Measurements from ENCODE around the gene ASPRV1.
A peak's percentile ranks its signal among the peaks of the same experiment; 100 is the strongest.
"Not testable (repeated sequence)": the region's sequence is repeated elsewhere in the genome, so short reads cannot be mapped to it uniquely, and the experiment has no call there.

The ASPRV1 gene

DNA sequence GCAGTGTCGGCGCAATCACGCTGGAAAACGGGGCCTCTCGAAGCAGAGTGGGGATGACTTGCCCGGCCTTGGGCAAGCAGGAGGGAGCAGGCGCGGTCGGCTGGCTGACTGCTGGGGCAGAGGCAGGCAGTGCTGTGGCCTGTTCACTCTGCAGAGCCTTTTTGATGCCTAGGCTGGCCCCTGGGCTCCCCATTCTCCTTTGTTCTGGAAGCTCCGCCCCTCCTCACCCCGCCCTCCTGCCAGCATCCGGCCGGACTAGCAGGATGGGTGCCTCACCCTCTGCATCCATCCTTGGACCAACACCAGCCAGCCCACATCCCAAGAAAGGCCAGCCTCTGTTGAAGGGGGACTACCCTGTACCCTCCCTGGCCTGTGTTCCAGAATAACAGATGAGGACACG lies at the start of gene ASPRV1:
TSS of gene ASPRV1 (minus strand) at position 136 of the 400 bp plus-strand sequence. CDS start 195 bp downstream, outside the sequence.
- DNase-seq, result no peak

DNA sequence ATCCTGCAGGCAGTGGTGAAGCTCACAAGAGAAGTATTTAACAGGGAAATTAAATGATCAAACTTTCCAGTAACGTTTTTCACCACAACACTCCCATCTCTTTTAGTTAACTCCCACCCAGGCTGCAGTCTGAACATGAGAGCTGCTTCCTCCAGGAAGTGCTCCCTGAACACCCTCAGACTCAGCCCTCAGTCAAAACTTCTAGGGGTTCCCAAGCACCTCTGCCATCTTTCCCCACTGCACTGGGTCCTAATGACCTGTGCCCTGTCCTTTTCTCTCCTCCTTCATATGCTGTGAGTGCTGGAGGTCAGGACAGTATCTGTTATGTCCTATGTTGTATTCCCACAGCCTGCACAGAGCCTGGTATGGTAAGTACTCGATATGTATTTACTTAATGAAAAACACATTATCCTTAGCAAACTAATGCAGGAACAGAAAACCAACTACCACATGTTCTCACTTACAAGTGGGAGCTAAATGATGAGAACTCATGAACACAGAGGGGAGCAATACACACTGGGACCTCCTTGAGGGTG lies 49.2 kb upstream of the ASPRV1 start:
- DNase-seq, result no peak

DNA sequence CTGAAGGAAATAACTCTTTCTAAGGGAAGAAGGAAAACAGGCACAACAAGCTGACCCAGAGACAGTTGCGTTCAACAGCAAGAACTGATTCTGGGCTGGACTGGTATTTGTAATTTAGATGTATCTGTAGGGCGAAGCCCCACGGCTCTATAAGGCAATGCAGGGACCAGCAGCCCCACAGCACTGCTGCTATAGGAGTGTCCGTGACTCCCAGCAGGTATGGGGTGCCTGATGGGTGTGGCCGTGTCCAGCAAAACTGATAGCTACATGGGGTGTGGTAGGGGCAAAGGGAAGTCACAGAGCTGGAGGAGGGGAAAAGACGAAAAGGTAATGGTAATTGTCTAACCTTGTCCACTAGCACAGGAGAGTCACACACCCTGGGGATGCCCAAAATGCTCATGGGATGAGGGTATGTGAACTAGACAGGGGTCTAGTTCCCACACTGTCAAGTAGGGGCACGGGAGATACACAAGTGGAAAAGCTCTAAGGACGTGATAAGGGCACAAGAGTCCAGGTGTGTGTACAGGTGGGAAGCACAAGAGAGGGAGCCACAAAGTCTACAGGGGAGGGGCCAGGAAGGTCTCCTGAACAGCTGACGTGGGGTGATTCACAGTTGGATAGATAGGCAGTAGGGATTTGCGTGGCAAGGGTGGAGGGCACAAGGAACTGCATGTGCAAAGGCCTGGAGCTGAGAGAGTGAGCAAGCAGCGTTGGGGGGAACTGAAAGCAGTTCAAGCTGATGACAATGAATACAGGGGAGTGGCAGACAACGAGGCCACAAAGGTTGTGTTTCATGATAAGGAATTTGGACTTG lies 48.5 kb upstream of the ASPRV1 start:
- peak; percentile 56 to 58 for DNase-seq

DNA sequence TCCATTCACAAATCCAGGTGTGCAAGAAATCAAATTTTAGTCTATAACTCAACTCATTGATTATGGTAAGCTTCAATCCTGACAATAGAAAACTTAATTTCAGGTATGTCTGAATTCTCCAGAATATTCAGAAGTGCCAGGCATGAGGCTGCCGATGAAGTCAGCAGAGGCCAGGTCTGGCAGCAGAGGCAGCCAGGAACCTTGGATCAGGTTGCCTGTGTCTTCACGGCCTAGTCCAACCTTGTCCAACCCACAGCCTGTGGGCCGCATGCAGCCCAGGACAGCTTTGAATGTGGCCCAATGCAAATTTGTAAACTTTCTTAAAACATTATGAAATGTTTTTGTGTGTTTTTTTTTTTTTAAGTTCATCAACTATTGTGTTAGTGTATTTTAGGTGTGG lies 46.9 kb upstream of the ASPRV1 start:
- no peak for DNase-seq

DNA sequence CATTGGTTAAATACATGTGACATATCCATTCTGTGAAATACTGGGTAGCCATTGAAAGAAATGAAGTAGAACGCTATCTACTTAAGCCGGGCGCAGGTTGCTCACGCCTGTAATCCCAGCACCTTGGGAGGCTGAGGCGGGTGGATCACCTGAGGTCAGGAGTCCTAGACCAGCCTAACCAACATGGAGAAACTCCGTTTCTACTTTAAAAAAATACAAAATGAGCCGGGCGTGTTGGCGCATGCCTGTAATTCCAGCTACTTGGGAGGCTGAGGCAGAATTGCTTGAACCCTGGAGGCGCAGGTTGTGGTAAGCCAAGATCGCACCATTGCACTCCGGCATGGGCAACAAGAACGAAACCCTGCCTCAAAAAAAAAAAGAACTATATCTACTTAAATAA lies 45.7 kb upstream of the ASPRV1 start:
- DNase-seq, result no peak

DNA sequence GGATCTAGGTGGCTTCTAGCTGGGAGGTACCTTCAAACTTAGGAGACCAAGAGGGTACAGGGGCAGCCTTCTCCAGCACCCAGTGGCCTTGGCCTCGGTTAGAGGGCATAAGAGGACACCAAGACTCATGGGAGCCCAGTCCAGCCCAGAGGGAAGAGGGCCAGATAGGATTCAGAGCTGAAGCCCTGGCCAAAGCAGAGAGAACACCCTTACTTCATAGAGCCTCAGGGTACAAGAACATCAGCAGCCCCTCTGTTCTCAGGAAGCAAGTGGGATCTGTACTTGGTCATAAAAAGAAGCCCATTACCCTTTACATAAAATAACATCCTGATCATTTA lies 45.0 kb upstream of the ASPRV1 start:
- no peak for DNase-seq

DNA sequence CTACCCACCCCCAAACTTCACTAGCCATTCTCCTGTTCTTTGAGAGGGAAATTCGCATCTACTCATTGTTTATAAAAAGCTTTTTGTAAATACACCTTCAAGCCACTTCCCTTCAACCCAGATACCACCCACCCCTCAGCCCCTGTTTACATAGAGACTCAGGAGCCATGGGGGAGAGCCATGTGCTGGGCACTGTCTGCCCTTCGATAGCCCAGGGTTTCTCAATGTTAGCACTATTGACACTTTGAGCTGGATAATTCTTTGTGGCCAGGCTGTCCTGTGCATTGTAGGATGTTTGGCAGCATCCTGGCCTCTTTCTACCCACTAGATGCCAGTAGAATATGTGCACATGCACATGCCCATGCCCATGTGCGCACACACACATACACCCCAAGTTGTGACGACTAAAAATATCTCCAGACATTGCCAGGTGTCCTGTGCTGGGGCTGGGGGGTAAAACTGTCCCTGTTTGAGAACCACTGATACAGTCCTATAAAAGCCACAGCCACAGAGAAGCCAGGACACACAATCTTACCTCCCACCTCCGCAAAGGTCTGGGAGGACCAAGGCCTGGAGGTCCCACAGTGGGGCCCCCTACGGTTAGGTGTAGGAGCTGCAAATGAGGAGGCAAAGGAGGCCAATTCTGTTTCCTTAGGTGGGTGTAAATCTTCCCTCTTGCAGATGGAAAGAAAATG lies 44.5 kb upstream of the ASPRV1 start:
- DNase-seq, result no peak

DNA sequence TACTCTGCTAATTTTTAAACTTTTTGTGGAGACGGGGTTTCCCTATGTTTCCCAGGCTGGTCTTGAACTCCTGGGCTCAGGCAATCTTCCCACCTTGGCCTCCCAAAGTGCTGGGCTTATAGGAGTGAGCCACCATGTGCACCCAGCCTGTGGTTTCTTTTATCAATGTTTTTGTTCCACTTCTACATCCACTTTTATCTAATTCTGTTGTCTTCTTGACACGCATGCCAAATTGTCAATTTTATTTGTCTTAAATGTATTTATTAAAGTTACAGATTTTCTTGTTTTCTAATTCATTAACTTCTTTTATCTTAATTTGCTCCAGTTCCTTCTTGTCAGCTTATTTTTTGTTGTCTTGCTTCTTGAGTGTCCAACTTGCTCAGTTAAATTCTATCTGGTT lies 43.8 kb upstream of the ASPRV1 start:
- no peak for DNase-seq

DNA sequence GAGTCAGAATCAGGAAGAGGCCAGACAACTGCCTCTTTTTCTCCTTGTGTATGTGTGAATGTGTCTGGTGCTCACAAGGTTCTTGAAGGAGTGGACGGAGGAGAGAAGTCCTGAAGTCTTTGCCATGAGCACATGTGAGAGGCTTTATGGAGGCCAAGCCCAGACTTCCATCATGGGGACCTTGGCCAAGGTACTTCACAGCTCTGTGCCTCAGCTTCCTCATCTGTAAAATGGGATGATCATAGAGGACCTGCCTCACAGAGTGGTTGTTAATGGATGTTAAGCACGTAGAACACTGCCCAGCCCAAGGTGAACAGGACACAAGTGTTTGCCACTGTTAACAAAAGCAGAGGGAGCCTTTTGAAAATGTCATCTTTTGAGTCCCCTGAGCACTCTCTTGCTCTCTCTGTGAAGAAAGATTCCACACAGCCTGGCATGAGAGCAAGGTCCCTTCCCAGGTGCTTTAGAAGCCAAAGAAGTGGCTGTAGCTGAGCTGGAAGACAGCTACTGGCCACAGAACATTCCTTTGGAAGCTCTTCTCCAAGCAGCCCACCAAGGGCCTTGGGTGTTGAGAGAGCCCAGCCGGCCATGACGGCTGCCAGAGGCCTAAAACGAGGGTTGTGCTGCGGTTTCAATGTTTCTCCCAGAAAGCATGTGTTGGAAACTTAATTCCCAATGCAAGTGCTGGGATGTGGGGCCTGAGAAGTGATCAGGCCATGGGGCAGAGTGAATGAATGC lies 41.8 kb upstream of the ASPRV1 start:
- no peak for DNase-seq

DNA sequence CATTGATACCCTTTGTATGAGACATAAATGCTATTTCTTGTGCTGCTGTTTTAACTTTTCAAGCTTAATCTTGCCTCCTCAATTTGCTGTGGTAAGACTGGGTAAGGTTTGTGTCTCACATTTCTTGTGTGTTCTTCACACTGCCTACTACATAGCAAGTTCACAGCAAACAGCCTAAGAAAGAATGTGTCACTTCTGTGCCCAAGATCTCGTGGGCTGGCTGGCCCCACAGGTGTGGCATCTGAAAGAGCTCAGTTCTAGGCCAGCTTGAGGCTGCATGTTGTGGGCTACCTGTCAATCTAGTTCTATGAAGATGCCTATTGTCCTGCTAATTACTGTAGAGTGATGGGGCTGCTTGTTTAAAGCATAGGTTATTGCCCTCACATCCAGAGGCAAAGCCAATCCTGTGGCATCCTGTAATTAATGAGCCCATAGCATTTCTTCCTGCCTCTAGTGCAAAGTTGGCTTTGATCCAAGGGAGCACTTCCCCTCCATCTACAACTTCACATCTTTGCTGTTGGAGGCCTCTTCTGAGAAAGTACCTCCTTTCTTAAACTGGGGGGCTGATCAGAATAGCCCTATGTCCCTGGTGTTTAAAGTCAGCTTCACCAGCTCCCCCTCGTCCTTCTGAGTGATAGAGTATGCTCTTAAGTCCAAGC lies 40.9 kb upstream of the ASPRV1 start:
- DNase-seq, result peak in 1 of 2 donors; percentile 34

DNA sequence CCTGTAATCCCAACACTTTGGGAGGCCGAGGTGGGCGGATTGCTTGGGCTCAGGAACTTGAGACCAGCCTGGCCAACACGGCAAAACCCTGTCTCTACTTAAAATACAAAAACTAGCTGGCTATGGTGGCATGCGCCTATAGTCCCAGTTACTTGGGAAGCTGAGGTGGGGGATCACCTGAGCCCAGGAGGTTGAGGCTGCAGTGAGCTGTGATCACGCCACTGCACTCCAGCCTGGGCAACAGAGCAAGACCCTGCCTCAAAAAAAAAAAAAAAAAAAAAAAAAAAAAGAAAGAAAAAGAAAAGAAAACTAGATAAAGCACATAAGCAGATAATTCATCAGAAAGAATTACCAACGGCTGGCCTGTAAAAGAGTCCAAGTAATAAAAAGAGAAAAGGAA lies 39.1 kb upstream of the ASPRV1 start:
- not testable (repeated sequence) for DNase-seq

DNA sequence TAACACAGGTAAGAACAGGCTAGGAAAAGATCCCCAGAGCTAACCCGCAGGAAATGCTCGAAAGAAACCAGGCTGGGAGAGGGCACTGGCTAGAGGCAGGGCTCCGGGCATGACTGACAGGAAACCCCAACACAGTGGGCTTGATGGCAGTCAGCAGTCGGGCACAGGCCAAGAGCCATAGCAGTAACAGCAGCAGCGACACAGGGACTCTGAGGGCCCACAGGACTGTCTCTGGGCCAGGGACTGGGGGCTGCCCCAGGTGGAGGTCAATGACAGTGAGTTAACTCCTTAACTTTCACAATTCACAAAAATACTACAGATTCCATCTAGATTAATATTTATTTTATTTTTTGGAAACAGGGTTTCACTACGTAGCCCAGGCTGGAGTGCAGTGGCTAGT lies 37.3 kb upstream of the ASPRV1 start:
- no peak for DNase-seq

DNA sequence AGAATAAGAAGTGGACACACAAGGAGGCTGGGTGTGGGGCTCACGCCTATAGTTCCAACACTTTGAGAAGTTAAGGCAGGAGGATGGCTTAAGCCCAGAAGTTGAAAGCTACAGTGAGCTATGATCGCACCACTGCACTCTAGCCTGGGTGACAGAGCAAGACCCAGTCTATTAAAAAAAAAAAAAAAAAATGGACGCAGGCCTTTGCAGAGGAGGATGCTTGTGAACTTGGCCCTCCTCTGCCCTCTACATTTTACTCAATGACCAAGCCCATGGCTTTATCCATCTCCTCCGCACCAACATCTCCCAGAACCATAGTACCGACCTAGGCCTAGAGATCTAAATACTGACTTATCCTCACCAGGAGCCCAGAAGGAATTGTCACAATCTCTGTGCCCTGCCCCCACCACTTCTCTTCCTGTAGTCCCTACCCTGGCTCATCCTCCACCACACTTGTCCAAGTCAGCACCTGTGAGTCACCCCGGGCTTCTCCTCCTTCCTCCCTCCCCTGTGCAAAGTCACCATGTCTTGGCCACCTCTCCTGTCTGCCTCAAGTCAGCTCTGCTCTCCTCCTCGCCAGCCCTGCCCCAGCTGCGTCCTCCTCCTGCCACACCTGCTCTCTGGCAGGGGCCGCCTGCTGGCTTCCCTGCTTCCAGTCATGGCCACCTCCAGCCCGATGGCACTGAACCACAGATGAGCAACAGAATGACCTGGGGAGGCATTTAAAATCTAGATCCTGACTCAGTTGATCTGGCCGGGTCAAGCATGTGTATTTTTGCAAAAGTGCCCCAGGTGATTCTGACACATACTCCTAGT lies 35.8 kb upstream of the ASPRV1 start:
- DNase-seq, result peak; percentile 26 to 42

DNA sequence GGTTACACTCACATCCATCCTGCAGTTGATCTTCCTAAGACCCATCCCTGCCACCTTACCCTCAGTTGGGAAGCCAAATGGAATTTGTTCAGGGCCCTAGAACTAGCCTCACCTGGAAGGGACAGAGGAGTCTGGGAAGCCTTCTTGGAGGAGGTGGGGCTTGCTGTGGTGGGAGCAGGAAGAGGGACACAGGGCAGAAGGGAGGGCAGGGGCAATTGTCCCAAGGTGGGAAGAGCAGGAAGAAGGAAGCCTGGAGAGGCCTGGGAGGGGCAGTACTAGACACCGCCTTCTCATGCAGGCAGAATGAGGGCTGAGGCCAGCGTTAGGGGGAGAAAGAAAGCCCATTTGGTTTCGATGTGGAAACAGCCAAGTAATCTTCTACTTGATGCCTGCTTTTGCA lies 34.1 kb upstream of the ASPRV1 start:
- DNase-seq, result no peak

DNA sequence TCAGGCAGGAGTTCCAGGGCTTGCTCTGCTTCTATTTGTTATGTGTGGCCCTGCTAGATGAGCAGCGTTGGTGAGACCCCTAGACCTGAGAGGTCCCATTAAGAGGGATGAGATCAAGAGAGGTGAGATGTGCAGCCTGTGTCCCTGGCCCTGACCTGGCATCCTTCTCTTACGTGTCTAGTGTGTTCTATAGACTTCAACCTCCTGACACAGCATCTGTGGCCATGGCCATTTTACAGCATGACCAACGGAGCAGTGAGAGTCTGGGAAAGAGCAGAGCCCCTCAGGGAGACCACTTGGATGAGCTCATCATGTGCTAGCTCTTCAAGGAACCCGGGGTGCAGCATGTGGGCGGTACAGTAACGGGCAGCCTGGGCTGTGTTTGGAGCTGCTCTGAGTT lies 32.7 kb upstream of the ASPRV1 start:
- DNase-seq, result no peak

DNA sequence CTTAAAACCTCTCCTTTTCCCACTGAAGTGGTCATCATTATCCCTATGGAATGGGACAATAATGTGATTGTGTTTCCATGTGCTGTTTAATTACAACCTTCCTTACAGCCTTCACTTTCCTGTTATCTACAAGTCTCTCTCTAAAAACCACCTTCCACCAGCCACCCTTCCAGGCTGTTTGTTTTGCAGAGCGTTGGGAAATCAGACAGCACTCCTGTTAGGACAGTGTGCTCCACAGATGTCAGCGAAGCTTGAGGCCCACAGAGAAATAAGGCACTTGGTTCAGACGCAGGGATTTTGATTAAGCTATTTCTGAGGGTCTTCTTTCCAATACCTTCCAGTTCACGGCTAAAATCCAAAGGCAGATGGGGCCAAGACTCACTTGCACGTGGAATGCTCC lies 32.3 kb upstream of the ASPRV1 start:
- no peak for DNase-seq

DNA sequence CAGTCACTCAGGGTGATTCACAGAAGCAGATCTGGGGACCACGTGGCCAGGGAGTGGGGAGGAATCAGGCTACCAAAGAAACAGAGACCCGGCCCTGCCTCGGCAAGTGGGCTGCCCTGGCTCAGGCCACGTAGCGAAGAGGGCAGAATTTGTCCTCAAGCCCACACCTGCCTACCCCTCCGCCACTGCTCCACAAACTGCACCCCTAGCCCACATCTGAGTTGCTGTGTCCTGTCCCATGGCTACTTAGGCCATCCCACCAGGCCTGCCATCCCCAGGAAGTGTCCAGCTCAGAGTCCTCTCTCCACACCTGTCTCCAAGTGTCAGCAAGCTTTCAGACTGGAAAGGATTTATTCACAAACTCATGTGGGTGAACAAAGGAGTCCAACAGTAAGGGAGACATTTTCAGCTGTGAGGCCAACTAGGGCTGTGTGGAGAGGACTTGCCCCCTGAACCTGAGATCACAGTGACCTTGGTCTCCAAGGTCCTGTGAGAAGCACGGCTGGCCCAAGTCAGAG lies 31.7 kb upstream of the ASPRV1 start:
- no peak for DNase-seq

DNA sequence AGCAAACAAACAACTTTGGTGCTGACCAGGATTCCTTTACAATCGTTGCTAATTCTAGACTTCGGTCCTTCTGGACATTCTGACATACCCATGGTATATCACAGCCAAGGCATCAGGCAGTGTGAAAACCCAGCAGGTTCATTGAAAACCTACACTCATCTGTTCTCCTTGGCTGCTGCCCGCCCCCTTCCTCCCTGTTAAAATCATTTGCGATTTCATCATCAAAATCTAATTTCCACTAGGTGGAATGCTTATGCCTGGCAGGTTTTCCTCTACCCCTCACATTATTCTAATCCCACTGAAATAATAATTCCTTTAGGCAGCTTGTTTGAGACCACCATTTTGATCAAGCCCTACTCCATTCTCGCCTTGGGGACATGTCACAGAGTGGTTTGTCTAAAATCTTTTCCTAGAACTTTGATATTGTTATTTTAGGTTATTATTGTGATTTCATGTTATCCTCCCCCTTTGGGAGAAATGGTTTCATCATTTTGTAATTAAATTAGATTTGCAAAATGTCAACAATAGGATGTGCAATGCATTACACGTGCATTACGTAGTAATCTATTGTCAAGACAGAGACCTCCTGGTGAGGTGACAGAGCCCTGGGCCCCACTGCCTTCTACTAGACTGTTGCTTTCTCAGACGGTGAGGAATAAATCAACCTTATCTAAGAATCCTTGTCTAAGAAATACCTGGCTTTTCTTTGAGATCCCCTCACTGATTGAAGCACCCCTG lies 31.0 kb upstream of the ASPRV1 start:
- no peak for DNase-seq

DNA sequence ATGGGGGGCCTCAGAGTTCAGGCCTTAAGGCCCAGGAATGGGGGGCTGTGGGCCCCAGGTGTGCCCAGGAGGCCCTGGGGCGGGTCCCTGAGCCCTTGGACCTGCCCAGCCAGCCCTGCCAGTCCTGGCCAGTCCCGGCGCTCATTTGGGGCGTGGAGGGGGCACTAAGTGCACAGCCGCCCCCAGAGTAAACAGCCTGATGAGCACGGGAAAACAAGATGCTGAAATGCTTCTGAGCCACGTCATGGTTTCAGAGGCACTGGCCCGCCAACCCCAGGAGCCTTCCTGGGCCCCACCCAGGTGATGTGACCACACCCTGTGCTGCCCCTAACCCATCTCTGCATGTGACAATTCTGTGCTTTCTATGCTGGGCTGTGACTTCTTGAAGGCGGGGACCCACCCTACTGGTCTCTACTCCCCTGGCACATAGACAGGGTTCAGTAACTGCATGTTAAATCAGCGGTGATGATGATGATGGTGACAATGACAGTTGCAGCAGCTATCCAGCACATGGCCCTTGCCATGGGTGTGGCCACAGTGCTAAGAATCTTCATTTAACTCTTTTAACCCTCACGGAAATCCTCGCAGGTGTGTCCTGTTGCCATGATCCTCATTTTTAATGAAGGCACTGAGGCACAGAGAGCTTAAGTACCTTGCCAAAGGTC lies 28.1 kb upstream of the ASPRV1 start:
- DNase-seq, result no peak

DNA sequence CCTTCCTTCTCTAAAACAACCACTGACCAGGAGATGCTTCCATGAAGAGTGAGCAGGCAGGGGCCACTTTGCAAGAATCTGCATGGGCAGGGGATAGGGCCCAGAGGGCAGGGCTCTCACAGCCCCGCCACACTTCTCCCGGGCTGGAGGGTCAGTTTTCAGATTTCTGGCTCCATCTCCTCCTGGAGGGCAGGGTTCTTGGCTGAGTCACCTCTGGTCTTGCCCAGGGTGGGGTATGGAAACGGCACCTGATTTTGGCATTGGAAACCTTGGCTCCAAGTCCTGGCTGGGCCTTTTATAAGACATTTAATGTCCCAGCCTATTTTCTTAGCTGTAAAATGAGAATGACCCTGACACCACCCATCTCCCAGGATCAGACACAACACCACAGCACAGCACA lies 27.6 kb upstream of the ASPRV1 start:
- no peak for DNase-seq

Data from inflammatory macrophage treated with lipopolysaccharide for 1 hour (primary cell).